H1 (cell line): Measurements from ENCODE around the gene CCL17. TPM values are rescaled to one million over a fixed set of nuclear protein-coding genes. Genes with fewer than 3 reads are reported as not detected.

ENCODE experiments used
- CBX8 ChIP-seq: fragments of 300-800, 300-1000 bp; sonication (generic); IDR thresholded peaks from 2 replicates; pipeline ENCODE4 v1.7.1; 2016; ENCODE audit warnings: low read depth, low read length, borderline replicate concordance
- HDAC2 ChIP-seq, 2 experiments: fragments of 300-600 bp in 1 of 2; sonication (generic) in 1 of 2; IDR thresholded peaks; 2 replicates each; pipeline ENCODE4 v1.6.1; 2011 to 2012; ENCODE audit warnings: low read depth in 2 of 2, low read length in 2 of 2, mild to moderate bottlenecking in 2 of 2, moderate library complexity in 2 of 2, borderline replicate concordance in 1 of 2, inconsistent platforms in 1 of 2
- KDM5A ChIP-seq: fragments of 200-600 bp; IDR thresholded peaks from 2 replicates; pipeline ENCODE4 v1.7.1; 2012; ENCODE audit warnings: mild to moderate bottlenecking, low read length, inconsistent platforms, mixed read lengths
- POU5F1 ChIP-seq: IDR thresholded peaks from 2 replicates; pipeline ENCODE4 v1.6.1; 2011; ENCODE audit warnings: low read depth, mild to moderate bottlenecking, low read length, moderate library complexity
- RFX5 ChIP-seq: IDR thresholded peaks from 2 replicates; pipeline ENCODE4 v1.6.1; 2011; ENCODE audit warnings: low read depth, low read length, improper control_type of control experiment, borderline replicate concordance
- TAF7 ChIP-seq: optimal IDR thresholded peaks from 2 replicates; pipeline ENCODE3; 2011; ENCODE audit warnings: low read depth, mild to moderate bottlenecking, inconsistent platforms, low read length, moderate library complexity, borderline replicate concordance
- polyA plus RNA-seq, 7 experiments: library from polyadenylated mRNA; depleted of rRNA in 3 of 7; stranded (reverse) in 5 of 7; unstranded in 2 of 7; fragments of >200 nt in 5 of 7; fragments of 200-250 nt in 2 of 7; gene quantifications; 1 replicate in 5 of 7; 2 replicates in 1 of 7; 4 replicates in 1 of 7; pipeline versions ENCODE4 v1.2.1 to v1.2.3, GENCODE V29; 2011 to 2013; ENCODE audit warnings: missing spikeins in 2 of 7, mixed read lengths in 2 of 7
- total RNA-seq: library from RNA; stranded (reverse); fragmentation: NEBNext Ultra II Directional; extraction: Animal tissue kit (Norgen Biotek cat#: 25700); gene quantifications from 2 replicates; pipeline ENCODE4 v1.2.1, GENCODE V29; 2021

The CCL17 gene
- total and polyA plus RNA-seq, 2 of the 8 experiments (the other 6 are each of a cell fraction or from before 2014, with no cell fraction given), result not detected

DNA sequence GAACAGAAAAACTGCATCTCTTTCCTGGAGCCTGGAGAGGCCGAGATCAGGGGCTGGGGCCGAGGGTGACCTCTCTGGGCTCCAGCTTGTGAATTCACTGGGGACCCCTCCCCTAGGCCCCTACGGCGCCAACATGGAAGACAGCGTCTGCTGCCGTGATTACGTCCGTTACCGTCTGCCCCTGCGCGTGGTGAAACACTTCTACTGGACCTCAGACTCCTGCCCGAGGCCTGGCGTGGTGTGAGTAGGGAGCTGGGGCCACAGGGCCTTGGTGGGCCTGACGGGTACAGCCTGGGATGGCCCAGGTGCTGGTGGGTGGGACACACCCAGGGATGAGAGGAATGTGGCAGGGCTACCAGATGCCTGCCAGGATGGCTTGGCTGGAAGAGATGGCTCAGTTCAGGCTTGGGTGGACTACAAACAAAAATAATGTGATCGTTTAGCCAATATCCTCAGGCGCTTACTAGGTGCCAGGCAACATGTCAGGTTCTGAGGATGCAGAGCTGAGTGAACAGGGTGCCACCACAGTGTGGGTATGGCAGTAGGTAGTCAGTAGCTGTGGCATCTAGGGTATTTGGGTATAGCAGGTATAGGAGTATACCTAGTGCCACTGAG is 44.1 kb upstream of the CCL17 start (continued):
- TF ChIP-seq KDM5A (no peak), TAF7 (no peak), RFX5 (no peak), HDAC2 (IDR thresholded peaks at IDR 0.05; ENCODE audit: borderline replicate concordance in 1 of 2, low read depth in 2 of 2, low read length in 2 of 2) (no peak), POU5F1 (no peak), CBX8 (no peak)
